Ramos (cell line): Measurements from ENCODE around the gene DNAH6.

ENCODE experiments used
- in situ Hi-C: fragments of 300-500 bp; cut with MboI; formaldehyde crosslinking; loops from one replicate; pipeline ENCODE4 v1.14.3; 2022; ENCODE audit warnings: low sequenced_read_pairs; ENCODE audit not compliant: unreplicated experiment

The DNAH6 gene

DNA sequence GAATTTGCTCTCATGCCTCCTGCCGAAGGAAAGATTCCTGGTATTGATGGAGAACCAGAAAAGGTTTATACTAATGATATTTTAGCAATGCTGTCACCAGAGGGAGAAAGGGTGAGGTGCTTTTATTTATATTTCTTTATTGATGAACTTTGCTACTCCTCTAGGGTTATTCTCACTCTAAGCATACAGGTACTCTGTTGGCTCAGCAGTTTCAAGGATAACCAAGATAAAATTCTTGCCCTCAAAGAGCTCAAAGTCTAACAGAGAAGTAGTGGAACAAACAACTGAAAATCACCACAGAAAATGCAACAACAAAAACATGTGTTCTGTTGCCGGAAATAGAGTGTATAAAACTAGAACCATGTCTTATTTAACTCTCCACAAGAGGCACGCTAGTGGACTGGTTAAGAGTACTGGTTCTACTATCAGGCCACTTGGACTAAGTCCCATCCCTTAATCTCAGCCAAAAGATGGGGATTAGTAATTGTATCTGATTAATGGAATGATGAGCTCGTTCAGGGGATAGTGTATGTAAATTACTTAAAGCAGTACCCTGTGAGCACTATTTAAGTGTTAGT, 103.6 kb downstream of the DNAH6 start:
- in situ Hi-C loops: no loop called here

DNA sequence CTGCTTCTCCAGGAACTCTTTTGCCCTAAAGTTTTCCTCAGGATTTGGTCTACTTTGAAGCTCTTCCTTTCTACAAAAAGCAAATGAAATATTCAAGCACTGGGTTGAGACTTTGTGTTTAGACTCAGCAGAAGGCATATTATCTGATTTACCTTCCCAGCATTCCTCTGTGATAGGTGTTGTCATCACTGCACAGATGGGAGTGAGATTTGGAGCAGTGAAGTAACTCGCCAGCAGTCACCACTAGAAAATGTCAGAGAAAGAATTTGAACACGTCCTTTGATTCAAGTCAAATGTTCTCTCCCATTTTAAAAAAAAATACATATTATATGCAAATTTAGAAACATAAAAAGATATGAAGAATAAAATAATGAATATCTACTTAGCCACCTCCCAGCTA, 112.2 kb downstream of the DNAH6 start:
- in situ Hi-C loops: no loop called here

- in situ Hi-C loops: no loop called here
Observed at GRCh38 chr2:84629550-84629949, 113.3 kb downstream of the DNAH6 start.

DNA sequence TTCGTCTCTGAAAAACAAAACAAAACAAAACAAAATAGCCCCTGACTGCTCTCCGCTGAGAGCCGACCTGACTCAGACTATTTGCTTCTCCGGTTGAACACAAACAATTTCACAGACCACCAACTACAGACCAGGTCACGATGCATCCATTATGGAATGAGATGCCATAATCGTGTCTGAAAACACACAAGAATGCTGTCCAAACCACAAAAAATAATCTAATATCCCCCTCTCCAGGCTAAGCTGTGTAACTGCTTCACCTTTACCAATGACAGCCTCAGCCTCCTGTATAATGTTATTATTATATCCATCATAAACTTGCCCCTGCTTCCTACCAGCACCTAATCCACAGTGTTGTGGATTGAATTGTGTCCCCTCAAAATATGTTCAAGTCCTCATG, 114.7 kb downstream of the DNAH6 start:
- in situ Hi-C loops: no loop called here

DNA sequence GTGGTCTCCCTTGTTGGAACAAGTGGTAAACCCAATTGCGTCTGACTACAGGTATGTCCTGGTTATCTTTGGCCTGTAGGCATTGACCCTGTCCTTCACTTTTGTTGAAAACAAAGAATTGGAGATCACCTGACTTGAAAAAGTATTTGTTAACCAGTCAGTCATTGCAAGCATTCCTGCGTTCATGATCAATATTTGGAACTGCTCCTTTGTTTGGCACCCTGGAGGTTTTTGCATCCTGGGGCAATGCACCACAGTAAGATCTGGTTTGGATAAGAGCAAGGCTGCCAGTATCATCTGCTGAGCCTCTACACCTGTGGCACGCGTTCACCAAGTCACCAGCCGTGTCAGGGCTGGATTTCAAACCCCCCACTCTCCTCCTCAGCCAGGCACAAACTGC, 115.7 kb downstream of the DNAH6 start:
- in situ Hi-C loops: no loop called here

DNA sequence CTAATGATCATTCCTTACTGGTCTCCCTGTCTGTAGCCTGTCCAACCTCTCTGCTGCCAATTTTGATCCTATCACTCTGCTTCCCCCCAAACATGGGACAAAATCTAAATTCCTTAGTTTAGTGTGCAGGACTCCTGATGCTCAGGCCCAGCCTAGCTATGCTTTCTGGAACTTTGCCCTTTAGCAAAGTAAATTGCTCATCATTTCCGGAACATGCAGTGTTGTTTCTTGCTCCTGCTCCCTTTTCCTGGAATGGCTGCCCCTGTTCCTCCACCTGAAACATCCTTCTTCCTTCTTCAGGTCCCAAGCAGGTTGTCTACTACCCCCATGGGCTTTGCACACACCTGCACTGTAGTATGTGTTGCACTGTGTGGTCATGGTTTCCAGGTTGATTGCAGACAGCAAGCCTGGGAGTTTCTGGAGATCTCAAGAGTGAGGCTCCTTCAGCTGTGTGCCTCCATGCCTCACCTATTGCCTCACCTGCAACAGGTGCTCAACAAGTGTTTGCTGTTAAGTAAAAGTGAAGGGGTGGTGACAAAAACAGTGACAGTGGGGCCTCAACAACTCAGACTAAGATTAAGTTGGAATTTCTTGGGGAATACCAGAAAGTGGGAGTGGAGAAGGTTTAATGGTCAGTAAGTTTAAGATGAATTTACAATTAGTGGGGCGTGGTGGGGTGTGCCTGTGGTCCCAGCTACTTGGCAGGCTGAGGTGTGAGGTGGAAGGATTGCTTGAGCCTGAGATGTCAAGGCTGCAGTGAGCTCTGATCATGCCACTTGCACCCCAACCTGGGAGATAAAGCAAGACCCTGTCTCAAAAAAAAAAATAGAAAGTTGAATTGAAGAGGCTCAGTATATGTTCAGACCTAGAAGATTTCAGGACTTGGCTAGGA, 120.0 kb downstream of the DNAH6 start:
- in situ Hi-C loops: no loop called here

DNA sequence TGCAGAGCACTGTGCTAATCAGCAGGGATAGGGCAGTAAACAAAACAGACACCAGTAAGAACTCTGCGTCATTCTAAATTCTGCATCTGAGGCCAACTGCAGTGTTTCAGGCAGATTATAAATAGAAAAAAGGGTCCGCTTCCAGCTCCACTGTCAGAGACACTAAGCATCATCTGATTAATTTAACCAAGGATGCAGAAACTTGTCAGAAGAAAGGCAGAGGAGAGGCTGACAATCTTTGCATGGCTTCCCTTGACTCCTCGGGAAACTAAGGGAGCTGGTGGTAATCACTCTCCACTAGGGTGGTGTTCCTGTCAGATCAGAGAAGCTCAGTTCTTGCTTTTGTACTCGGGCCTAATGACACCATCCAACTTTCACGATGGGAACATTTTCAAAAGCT, 123.5 kb downstream of the DNAH6 start:
- in situ Hi-C loops: no loop called here

- in situ Hi-C loops: no loop called here
Observed at GRCh38 chr2:84640411-84640810, 124.1 kb downstream of the DNAH6 start.

DNA sequence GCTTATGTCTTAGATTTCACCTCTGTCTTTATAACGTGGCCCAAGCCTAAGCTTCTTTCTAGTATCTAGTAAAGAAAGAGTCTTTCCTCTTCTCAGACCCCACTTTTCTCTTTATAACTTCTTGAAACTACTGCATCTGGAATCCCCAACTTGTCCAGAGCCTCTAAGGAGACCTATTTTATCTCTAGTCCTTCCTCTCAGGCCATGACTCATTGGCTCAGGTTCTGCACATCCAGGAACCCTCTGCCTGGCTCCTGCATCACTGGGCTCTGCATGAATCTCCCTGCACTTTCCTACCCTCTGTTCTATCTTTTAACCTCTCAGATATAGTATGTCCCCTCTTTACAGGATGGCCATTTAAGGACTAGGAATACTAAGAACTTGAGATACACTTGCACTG, 124.7 kb downstream of the DNAH6 start:
- in situ Hi-C loops: no loop called here

DNA sequence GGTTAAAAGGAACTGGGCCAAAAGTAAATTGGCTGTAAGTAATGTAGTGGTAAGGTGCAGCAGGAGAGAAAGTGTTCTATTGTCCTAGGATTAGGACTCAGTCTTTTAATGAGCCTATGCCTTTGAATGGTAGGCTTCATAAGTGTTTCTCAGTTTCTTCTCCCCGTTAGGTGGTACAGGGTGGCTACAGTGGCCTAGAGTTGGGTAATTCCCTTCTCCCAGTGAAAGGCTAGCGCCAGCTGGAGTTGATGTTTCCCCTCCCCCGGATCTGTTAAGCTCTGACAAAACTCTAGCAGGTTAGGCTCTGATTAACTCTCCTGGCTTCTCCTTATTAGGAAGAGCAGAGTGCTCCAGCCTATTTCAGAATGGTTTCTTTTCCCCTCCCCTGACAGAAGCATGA, 127.7 kb downstream of the DNAH6 start:
- in situ Hi-C loops: no loop called here

DNA sequence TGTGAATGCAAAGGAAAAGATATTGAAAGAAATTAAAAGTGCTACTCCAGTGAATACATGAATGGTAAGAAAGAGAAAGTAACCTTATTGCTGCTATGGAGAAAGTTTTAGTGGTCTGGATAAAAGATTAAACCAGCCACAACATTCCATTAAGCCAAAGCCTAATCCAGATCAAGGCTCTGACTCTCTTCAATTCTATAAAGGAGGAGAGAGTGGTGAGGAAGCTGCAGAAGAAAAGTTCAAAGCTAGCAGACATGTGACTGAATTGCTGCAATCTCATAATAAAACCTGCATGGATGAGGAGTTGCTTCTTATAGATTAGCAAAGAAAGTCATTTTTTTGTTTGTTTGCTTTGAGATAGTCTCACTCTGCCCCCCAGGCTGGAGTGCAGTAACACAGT, 130.2 kb downstream of the DNAH6 start:
- in situ Hi-C loops: no loop called here

DNA sequence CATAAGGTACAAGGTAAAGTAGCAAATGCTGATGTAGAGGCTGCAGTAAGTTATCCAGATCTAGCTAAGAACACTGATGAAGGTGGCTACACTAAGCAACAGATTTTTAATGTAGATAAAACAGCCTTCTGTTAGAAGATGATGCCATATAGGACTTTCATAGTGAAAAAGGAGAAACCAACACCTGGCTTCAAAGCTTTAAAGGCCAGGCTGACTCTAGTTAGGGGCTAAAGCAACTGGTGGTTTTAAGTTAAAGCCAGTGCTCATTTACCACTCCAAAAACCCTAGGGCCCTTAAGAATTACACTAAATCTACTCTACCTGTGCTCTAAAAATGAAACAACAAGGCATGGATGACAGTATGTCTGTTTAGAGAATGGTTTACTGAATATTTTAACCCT, 131.0 kb downstream of the DNAH6 start:
- in situ Hi-C loops: no loop called here

DNA sequence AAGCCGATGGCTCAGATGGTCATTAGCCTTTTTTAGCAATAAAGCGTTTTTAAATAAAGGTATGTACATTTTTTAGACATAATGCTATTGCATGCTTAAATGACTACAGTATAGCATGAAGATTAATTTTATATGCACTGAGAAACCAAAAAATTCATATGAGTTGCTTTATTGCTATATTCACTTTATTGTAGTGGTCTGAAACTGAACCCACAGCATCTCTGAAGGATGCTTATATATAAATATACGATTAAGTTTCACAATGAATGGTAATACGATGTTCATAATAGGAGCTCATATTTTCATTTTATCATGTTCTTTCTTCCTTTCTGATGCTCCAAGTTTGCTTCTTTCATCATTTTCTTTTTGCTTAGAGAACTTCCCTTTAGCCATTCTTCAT, 132.8 kb downstream of the DNAH6 start:
- in situ Hi-C loops: no loop called here

DNA sequence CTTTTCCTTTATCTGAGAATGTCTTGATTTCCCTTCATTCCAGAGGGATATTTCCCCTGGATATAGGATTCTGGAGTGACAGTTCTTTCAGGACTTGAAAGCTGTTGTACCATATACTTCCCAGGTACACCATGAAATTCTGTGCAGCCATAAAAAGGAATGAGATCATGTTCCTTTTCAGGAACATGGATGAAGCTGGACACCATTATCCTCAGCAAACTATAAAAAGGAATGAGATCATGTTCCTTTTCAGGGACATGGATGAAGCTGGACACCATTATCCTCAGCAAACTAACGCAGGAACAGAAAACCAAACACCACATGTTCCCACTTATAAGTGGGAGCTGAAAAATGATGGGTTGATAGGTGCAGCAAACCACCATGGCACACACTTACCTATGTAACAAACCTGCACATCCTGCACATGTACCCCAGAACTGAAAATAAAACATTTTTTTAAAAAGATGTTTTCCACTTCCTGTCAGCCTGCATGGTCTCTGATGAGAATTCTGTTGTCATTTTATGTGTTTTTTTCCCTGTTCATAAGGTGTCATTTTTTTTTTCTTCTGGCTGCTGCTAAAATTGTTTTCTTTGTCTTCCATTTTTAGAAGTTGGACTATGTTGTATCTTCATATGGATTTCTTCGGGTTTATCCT, 133.3 kb downstream of the DNAH6 start:
- in situ Hi-C loops: no loop called here

DNA sequence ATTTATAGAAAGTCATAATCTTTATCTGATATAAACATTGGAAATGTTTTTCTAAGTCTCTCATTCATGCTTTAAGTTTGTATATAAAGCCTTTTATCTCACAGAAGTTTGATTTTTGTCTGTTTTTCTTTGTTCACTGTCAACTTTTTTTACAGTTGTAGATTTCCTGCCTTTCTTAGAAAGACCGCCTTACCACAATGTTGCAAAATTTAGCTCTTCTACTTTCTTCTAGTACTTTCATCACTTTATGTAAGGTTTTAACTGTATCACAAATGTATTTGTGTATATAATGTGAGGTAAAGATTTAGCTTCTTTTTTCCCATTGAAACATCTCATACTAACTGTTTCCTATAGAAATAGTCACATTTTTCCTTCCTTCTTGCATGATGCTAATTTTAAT, 136.1 kb downstream of the DNAH6 start:
- in situ Hi-C loops: no loop called here

DNA sequence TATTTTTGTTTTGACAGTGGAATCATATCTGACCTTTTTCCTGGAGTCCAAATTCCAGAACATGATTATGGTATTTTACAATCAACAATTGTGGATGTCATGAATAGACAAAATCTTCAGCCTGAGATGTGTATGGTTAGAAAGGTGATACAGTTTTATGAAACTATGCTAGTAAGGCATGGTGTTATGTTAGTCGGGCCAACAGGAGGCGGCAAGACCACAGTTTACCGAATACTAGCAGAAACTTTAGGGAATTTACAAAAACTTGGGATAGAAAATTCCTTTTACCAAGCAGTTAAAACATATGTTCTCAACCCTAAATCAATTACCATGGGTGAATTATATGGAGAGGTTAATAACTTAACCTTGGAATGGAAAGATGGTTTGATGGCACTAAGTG, 137.0 kb downstream of the DNAH6 start:
- in situ Hi-C loops: no loop called here

DNA sequence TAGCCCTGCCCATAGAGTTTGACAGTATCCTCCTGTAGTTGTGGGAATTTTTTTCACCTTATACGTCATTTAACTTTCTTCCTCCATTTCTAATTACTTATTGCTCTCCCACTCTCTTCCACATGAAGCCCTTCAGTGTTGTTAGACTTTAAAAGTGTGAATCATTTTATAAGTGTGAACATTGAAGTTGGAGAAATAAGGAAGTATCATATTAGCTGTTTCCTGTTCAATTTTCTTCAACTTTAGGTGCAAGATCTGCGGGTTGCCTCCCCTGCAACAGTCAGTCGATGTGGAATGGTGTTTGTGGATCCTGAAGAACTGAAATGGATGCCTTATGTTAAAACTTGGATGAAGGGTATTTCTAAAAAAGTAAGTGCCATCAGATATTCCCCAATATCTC, 138.1 kb downstream of the DNAH6 start:
- in situ Hi-C loops: no loop called here

DNA sequence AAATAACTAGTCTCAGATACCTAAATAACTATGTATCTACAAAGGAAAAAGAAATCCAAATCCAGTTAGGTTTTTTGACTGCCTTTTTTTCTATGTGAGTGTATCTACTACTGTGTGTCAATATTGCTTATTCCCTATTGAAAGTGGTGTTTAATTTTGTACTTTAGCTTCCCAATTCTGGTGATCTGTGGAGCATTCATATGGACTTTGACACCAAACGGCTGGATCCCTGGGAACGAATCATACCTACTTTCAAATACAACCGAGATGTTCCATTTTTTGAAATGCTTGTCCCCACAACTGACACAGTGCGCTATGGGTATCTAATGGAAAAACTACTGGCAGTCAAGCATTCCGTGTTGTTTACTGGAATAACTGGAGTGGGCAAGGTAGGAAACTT, 152.8 kb downstream of the DNAH6 start:
- in situ Hi-C loops: no loop called here

GRCh38 chr2:84674099-84674498, 157.8 kb downstream of the DNAH6 start:
- in situ Hi-C loops: no loop called here

- in situ Hi-C loops: no loop called here
Observed at GRCh38 chr2:84674586-84674985, 158.3 kb downstream of the DNAH6 start.

DNA sequence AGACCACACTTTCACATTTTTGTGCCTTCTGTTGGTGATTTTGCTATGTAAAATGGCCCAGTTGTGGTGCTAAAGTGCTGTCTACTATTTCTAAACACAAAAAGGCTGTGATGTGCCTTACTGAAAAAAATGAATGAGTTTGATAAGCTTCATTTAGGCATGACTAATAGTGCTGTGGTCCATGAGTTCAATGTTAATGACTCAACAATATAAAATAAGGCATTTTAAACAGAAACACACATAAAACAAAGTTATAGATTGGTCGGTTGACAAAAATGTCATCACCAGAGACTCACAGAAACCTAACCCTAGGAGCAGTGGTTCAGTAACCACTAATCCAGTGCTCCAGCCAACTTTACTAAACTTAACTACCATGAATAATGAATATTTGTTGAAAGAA, 160.0 kb downstream of the DNAH6 start:
- in situ Hi-C loops: no loop called here

DNA sequence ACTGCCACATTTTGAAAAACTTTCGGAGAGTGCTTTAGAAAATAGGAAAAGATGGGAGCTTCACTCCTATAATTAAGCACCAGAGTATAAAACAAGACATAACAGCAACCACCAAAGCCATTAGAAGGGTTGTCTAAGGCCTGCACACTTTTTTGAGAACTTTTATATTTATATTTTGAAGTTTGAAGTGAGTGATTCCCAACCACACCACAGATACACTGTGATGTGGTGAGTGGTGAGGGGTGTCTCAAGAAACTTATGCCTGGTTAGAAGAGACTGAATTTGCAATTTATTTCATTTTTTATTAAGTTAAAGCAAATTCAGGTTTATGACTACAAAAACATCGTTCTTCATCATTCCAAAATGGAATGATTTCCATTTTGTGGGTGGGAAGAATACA, 161.9 kb downstream of the DNAH6 start:
- in situ Hi-C loops: no loop called here
